ENCODE results near the gene FBXW4.
A peak's percentile ranks its signal among the peaks of the same experiment; 100 is the strongest.
"Not testable (repeated sequence)": the region's sequence is repeated elsewhere in the genome, so short reads cannot be mapped to it uniquely, and the experiment has no call there.

The FBXW4 gene

GRCh38 chr10:101617102-101617823 is 77.7 kb downstream of the FBXW4 start:
- no peak for DNase-seq (ENCODE audit: low read depth in 2 of 2)

DNA sequence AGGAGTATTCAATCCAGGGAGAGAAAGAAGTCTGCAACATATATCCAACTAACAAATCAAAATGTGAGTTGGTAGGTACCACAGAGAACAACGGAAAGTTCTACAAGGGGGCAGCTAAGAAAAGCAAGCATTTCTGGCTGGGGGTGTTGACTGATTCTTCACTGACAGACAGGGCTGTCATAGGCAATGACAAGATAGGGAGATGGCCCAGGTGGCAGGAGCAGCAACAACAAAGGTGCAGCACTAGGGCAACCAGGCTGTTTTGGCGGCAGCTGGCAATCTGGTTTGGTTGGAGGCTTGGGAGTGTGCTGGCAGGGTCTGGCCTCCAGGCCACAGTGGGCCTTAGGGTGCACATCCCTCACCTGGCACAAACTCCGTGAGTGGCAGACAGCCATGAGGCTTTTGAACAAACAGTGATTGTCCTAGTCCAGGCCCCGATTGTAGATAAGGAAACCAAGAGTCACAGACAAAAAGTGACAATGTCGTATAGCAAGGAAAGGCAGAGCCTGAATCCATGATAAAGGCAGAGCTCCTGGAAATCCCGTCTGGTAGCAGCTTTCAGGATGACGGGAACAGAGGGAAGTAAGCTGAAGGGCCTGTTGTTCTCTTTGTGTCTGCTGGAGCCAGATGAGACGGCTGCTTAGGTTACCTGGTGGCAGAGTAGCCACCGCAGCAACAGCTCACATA is 78.4 kb downstream of the FBXW4 start:
- DNase-seq (ENCODE audit: low read depth in 2 of 2), result no peak

- no peak for DNase-seq (ENCODE audit: low read depth in 2 of 2)
Observed at GRCh38 chr10:101615525-101616116, 79.3 kb downstream of the FBXW4 start.

DNA sequence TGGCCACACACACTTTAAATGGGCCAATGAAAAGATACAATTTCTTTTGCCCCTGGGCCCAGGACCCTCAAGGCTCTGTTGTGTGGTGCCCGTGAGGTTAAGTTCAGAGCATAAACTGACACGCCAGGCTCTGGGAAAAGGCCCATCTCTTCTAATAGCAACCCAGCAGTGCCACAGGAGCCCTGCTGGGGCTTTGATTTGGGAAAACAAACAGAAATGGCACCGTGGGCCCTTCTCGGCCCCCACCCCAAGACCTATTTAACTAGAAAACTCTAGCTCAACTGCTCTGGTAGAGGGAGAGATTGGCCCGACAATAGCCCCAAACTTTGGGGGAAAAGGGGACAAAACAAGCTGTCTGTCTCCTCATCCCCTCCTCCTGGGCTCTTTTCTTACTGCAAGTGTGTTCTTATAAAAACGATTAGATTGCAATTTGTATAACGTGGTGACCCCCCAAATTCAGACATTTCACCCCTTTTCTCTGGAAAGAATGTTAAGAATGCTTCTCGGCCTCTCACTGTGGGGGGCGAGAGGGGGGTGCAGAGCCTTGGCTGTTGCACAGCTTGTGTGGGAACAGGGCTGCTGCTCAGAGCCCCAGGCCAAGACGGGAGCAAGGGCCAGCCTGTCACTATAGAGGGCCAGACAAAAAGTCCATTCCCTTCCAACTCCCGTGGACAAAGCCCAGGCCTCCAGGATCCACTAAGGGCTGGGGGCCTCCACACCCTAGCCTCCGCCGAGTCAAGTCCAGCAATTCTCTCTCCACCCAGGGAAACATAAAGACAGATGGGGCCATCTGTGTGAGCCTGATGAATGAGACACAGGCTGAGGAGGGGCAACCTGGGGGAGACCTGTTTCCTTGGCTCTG is 80.1 kb downstream of the FBXW4 start:
- no peak for DNase-seq (ENCODE audit: low read depth in 2 of 2)

- no peak for DNase-seq (ENCODE audit: low read depth in 2 of 2)
Observed at GRCh38 chr10:101613646-101614045, 81.3 kb downstream of the FBXW4 start.

GRCh38 chr10:101612872-101613271 is 82.1 kb downstream of the FBXW4 start:
- no peak for DNase-seq (ENCODE audit: low read depth in 2 of 2)

DNA sequence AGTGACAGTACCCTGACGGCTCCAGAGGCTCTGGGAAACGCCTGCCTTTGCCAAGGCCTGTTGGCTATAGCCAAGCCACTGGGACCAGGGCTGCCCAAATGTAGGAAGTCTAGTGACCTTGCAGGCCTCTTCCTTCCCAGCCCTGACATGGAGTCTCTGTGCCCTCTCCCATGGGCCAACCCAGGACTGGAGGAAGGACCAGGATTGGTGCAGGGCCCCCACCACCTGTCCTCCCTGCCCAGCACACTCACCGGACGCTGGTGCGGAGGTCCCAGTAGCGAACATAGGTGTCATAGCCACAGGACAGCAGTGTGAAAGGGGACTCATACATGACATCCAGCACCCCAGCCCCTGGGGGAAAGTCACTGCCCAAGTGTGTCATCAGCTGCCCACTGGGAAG is 82.9 kb downstream of the FBXW4 start:
- no peak for DNase-seq (ENCODE audit: low read depth in 2 of 2)

- no peak for DNase-seq (ENCODE audit: low read depth in 2 of 2)
Observed at GRCh38 chr10:101611096-101611905, 83.7 kb downstream of the FBXW4 start.

DNA sequence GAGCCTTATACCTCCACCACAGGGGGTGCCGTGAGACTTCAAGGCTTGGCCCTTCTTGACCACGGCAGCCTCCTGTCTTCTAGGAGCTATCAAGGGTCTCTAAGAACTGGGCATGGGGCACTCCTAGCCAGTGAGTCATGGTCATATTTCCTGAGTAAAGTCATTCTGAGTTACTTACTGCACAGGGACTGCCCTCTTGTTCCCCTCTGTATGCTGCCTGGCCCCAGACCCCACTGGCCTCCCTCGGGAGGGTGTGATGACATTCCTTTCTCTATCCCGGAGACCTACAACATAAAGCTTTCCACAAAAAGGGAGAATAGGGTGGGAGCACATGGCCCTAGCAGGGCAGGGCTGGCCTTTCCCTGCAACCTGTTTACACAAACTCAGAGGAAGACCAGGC is 85.5 kb downstream of the FBXW4 start:
- DNase-seq (ENCODE audit: low read depth in 2 of 2), result no peak

GRCh38 chr10:101607124-101607523 is 87.8 kb downstream of the FBXW4 start:
- DNase-seq (ENCODE audit: low read depth in 2 of 2), result no peak

DNA sequence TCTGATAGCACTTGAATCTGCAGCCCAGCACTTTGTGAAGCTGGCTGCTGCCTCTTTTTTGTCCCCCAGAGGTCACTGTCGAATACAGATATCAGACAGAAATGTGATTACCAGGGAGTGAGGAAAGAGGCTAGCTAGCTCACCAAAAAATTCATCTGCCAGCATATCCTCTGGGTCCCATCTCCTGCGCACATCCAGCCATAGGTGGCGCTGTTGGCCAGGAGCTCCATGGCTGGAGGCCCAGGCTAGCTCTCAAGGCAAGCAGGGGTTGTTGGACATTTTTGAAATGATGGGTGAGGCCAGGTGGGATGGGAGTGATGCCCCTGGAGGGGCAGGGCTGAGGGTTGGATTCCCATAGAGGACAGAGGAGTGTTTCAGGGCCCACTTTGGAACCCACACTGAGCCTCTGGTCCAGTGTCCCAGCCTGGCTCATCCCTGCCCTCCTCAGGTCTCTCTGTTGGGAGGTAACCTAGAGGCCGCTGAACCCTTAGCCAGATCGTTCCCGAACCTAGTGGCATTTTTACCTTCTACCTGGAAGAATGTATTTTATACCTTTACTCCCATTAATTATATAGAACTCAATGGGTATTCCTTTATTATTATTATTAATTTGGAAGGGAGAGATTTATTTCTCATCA is 92.1 kb downstream of the FBXW4 start:
- peak in 1 of 2 donors; percentile 27 for DNase-seq (ENCODE audit: low read depth in 2 of 2)

DNA sequence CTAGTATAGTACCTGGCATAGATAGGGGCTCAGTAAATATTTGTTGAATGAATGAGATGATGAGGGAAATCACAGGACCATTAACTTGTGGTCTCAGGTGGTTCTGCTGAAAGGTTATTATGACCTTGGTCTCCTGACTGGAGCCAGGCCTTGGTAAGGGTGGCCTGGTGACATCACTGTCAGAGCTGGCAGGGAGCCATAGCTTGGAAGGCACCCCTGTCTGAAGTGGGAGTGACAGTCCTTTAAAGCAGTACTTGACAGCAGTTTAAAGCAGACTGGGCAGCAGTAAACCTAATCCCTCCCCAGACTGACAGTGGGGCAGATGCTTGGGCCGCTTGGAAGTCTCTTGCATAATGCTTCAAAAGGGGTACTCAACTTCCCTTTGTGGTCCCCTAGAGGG is 93.4 kb downstream of the FBXW4 start:
- no peak for DNase-seq (ENCODE audit: low read depth in 2 of 2)

DNA sequence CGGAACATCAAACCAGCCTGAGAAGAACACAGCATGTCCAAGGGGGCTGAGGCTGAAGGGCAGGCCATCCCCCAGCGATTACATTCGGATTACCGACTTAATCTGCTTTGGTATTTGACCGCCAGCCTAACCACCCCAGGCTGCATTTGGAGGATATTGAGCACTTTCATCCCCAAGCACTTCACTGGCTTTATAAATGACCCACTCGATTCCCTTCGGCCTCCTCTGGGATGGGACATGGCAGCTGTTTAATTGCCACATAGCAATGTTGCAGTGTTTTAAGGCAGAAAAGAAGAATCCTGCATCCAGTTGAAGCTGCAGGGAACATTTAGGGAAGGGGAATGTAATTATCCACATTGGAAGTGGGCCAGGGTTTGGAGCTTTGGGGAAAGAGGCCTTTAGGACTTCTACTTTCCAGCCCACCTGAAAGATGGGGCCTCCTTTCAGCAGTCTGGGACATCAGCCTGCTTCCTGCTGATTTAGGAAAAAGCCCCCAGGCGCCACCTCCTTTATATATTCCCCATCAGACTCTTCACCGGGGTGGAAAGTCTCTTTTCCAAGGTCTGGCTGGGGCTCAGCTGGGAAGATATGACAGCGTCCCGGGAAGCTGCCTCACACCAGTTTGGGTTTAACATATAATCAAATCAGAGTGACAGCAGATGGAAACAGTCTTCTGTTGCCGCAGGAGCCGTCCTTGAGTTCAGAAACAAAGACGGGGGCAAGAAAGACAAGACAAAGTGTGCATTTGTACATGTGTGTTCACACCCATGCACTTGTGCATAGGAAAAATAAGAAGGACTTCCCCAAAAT is 97.7 kb downstream of the FBXW4 start:
- DNase-seq (ENCODE audit: low read depth in 2 of 2), result no peak

GRCh38 chr10:101595591-101596433 is 99.2 kb downstream of the FBXW4 start:
- no peak for DNase-seq (ENCODE audit: low read depth in 2 of 2)

DNA sequence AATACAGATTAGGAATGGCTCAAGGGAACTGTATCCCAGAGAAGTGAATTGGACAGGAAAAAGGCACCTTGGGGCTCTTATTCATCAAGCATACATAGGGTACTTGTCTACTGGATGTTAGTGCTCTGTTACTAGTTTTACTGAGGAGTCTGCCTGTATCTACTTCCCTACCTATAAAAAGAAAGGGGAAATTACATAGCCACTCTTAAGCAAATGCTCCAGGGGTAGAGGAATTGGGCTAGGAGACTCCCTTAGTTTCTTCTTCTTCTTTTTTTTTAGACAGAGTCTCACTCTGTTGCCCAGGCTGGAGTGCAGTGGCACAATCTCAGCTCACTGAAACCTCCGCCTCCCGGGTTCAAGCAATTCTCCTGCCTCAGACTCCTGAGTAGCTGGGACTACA is 101.6 kb downstream of the FBXW4 start:
- DNase-seq (ENCODE audit: low read depth in 2 of 2), result not testable (repeated sequence)

DNA sequence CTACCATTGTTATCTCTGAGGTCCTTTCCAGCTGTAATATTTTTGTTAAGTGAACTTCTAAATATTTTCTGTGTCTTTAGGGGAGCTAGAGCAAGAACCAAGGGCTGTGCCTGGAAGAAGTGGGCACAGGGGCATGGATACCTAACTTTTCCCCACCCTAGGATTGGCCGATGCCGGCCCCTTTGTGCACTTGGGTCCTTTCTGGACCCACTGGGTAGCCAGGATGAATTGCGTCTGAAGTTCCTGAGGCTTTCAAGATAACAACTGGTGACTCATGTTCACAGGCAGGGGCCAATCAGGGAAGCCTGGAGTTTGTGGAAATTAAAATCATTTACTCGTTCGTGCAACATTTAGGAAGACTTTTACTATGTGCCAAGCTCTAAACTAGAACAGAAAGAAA is 106.1 kb downstream of the FBXW4 start:
- no peak for DNase-seq (ENCODE audit: low read depth in 2 of 2)

DNA sequence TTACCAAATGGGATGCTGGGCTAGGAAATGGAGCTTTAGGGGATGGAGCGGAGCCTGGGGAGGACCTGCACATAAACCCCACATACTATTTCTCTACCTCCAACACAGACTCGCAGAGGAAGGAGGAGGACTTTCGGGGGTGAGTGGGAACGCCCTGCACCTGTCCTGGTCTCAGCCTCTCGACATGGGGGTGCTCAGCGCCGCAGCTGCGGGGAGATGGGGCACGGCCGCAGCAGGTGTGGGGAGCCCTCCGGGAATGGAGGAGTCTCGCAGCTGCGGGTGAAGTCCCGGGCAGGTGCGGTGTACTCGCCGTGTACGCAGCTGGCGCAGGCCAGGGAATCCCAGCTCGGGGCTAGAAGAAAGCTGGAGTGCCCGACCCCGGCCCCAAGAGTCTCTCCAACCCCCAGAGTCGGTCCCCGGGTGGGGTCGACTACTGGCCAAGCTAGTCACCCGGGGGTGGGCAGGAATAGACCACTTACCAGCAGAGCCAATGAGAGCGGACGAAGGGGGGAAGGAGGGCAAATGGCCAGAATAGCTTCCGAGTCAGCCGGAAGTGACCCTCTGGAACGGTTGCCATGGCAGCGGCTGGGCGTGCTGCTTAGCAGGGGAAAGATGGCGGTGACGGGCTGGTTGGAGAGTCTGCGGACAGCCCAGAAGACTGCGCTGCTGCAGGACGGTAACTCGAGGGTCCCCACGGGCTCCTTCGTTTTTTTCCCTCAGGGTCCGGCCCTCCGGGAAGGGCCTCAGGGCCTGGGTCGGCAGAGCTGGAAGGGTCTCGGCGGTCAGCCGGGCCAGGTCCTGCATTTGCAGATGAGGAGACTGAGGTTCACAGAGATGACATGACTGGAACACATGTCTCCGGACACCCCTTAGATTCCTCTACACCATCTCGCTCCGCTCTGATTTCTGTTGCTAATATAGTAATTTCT is 107.0 kb downstream of the FBXW4 start, which contains the start of the genes DPCD and POLL:
Gene DPCD (plus strand): TSS at position 597 of the 929 bp plus-strand sequence. CDS start 16 bp downstream, at position 613.
Gene POLL (minus strand): TSS at position 533 of the 929 bp plus-strand sequence. CDS start 897 bp downstream, outside the sequence.
- DNase-seq (ENCODE audit: low read depth in 2 of 2), result peak; percentile 74 to 82

- DNase-seq (ENCODE audit: low read depth in 2 of 2), result no peak
Observed at GRCh38 chr10:101585841-101586240, 109.1 kb downstream of the FBXW4 start.

Measured in stimulated activated CD8-positive, alpha-beta memory T cell treated with anti-CD3 and anti-CD28 coated beads, Interleukin-7, amount 100 ng/mL, for 1 hour (primary cell).